K562 (cell line): ENCODE measurements around the gene ISYNA1. TPM values are rescaled to one million over a fixed set of nuclear protein-coding genes. Genes with fewer than 3 reads are reported as not detected.

Experiments
- ATAC-seq: fragments of 200-7000 bp; cut with Tn5 transposase; 3 replicates; pipeline ENCODE4 v1.9.1; 2020; ENCODE audit warnings: moderate library complexity
- BruUV-seq: library from RNA; stranded (reverse); fragments of 400-500 nt; replicated peaks from 2 replicates; lab custom pipeline; 2021; lab: Mats Ljungman, UMichigan
- CTCF ChIA-PET: fragments of 300-600 bp; formaldehyde crosslinking; extraction: SDS; loops from one replicate; lab custom pipeline; 2021; ENCODE audit warnings: low intra/inter-chr PET ratio; lab: Yijun Ruan, JAX
- POLR2A ChIA-PET: fragments of 300-600, 350-650 bp; sonication (Branson Sonifier 250); formaldehyde crosslinking; extraction: SDS; loops from one replicate; lab custom pipeline; 2021; ENCODE audit warnings: antibody characterized with exemption, inconsistent platforms; lab: Yijun Ruan, JAX
- DNase-seq, 4 experiments: peaks; one replicate each; pipeline versions ENCODE4 v3.0.0 to v3.0.0-alpha.2; 2011 to 2018; ENCODE audit warnings: low spot score in 3 of 4, mixed read lengths in 3 of 4; ENCODE audit errors: extremely low read depth in 1 of 4
- FAIRE-seq: peaks from 2 replicates; lab custom pipeline; 2011; peaks lifted over from hg19 to GRCh38; lab: Jason Lieb, UNC
- H2AFZ ChIP-seq: 2 replicates; pipeline ENCODE4 v1.6.0; 2011; ENCODE audit warnings: low read depth, low read length, control low read depth, inconsistent platforms
- H3K27ac ChIP-seq: fragments of 200-600 bp; 3 replicates; pipeline ENCODE4 v1.8.0; 2011; ENCODE audit warnings: low read depth, mild to moderate bottlenecking, control low read depth, inconsistent platforms, low read length, moderate library complexity, mixed read lengths; ENCODE audit errors: extremely low read depth
- H3K27me3 ChIP-seq, 2 experiments: fragments of 300-600 bp in 1 of 2; 2 replicates in 1 of 2; 3 replicates in 1 of 2; pipeline versions ENCODE4 v1.6.0 to v1.8.0; 2011; ENCODE audit warnings: inconsistent platforms in 2 of 2, low read length in 2 of 2, mild to moderate bottlenecking in 1 of 2, mixed read lengths in 1 of 2, moderate library complexity in 1 of 2; ENCODE audit not compliant: control insufficient read depth in 2 of 2, insufficient read depth in 2 of 2
- H3K36me3 ChIP-seq: fragments of 300-600 bp; 3 replicates; pipeline ENCODE4 v1.8.0; 2011; ENCODE audit warnings: mild to moderate bottlenecking, low read length, inconsistent platforms; ENCODE audit not compliant: control insufficient read depth, insufficient read depth
- H3K4me1 ChIP-seq, 2 experiments: fragments of 200-600 bp in 1 of 2; replicated peaks in 1 of 2; 2 replicates in 1 of 2; 3 replicates in 1 of 2; pipeline versions ENCODE4 v1.5.1 to v1.8.0; 2011; ENCODE audit warnings: inconsistent platforms in 2 of 2, low read length in 2 of 2, mild to moderate bottlenecking in 1 of 2, mixed read lengths in 1 of 2, moderate library complexity in 1 of 2; ENCODE audit not compliant: control insufficient read depth in 2 of 2, insufficient read depth in 2 of 2
- H3K4me2 ChIP-seq: 2 replicates; pipeline ENCODE4 v1.6.1; 2011; ENCODE audit warnings: low read length, control low read depth, inconsistent platforms, mixed read lengths; ENCODE audit not compliant: insufficient read depth
- H3K4me3 ChIP-seq: fragments of 200-600 bp; sonication (generic), shearing (Covaris generic); 2 replicates; pipeline ENCODE4 v1.5.1; 2016; ENCODE audit warnings: control low read depth, inconsistent platforms
- H3K79me2 ChIP-seq: fragments of 200-600 bp; 3 replicates; pipeline ENCODE4 v1.8.0; 2011; ENCODE audit warnings: low read length, inconsistent platforms; ENCODE audit not compliant: control insufficient read depth, insufficient read depth
- H3K9ac ChIP-seq, 2 experiments: 2 replicates each; pipeline versions ENCODE4 v1.6.0 to v1.6.1; 2011; ENCODE audit warnings: low read depth in 2 of 2, low read length in 2 of 2, control low read depth in 1 of 2, inconsistent platforms in 1 of 2, mild to moderate bottlenecking in 1 of 2, mixed read lengths in 1 of 2; ENCODE audit not compliant: insufficient read depth in 1 of 2
- H3K9me1 ChIP-seq: one replicate; pipeline ENCODE4 v1.6.0; 2011; ENCODE audit warnings: inconsistent platforms, mild to moderate bottlenecking, low read length, moderate library complexity; ENCODE audit not compliant: control insufficient read depth, insufficient read depth
- H3K9me3 ChIP-seq: replicated peaks from 2 replicates; pipeline ENCODE4 v1.5.1; 2011; ENCODE audit warnings: low read depth, low read length, inconsistent platforms; ENCODE audit not compliant: control insufficient read depth, insufficient read depth
- H4K20me1 ChIP-seq: replicated peaks from 2 replicates; pipeline ENCODE4 v1.6.1; 2011; ENCODE audit warnings: low read length, inconsistent platforms, mixed read lengths; ENCODE audit not compliant: control insufficient read depth, insufficient read depth
- BRD4 ChIP-seq: fragments of 200-600 bp; sonication (generic); IDR thresholded peaks from 2 replicates; pipeline ENCODE4 v1.6.1; 2017; ENCODE audit warnings: inconsistent platforms
- CBX2 ChIP-seq: fragments of 200-600 bp; sonication (generic); IDR thresholded peaks from one replicate; pipeline ENCODE4 v1.6.1; 2012; ENCODE audit warnings: mild to moderate bottlenecking, low read length, inconsistent platforms; ENCODE audit not compliant: insufficient read depth, poor library complexity, severe bottlenecking
- EGR1 ChIP-seq: fragments of 450-650 bp; conservative IDR thresholded peaks from 2 replicates; pipeline ENCODE4 v1.6.1; 2017; ENCODE audit warnings: mild to moderate bottlenecking
- MAFF ChIP-seq: IDR thresholded peaks from 2 replicates; pipeline ENCODE4 v1.6.1; 2012; ENCODE audit warnings: low read length, improper control_type of control experiment
- RBFOX2 ChIP-seq: fragments of 200-400 bp; formaldehyde crosslinking; IDR thresholded peaks from 2 replicates; pipeline ENCODE4 v1.6.1; 2017; ENCODE audit warnings: low read depth, mild to moderate bottlenecking, low read length, moderate library complexity
- ZNF316 ChIP-seq: fragments of 450-650 bp; IDR thresholded peaks from 2 replicates; pipeline ENCODE4 v1.6.1; 2016
- WGBS: fragments of 100-300 bp; shearing (Covaris generic); methylation state at CpG from one replicate; pipeline ENCODE4 v1.1.6; 2016; ENCODE audit warnings: low coverage, mixed read lengths; ENCODE audit not compliant: insufficient coverage; ENCODE audit errors: missing lambda C conversion rate; 5-methylcytosine and 5-hydroxymethylcytosine counted together
- in situ Hi-C: fragments of 300-500 bp; cut with MboI; formaldehyde crosslinking; loops from 4 replicates; pipeline ENCODE4 v1.15.0; 2018; ENCODE audit warnings: inconsistent platforms, mixed read lengths
- intact Hi-C: fragments of 100-400 bp; cut with micrococcal nuclease; formaldehyde crosslinking; loops from 2 replicates; pipeline ENCODE4 v1.14.2; 2022
- polyA plus RNA-seq, 8 experiments: library from polyadenylated mRNA; depleted of rRNA in 4 of 8; stranded (reverse) in 5 of 8; unstranded in 3 of 8; fragments of >200 nt; fragmentation: Nextera tagmentation in 2 of 8; fragmentation: Illumina TruSeq in 1 of 8; extraction: Ambion mirVana in 2 of 8; extraction: Trizol in 1 of 8; gene quantifications; 2 replicates each; pipeline versions ENCODE4 v1.2.1 to v1.2.3, GENCODE V29; 2011 to 2014; ENCODE audit warnings: inconsistent platforms in 1 of 8, missing spikeins in 1 of 8
- total RNA-seq, 7 experiments: library from RNA; depleted of rRNA in 6 of 7; stranded (reverse); fragments of >200 nt in 6 of 7; fragmentation: Illumina TruSeq in 2 of 7; extraction: Trizol in 2 of 7; gene quantifications; 2 replicates each; pipeline versions ENCODE4 v1.2.1 to v1.2.3, GENCODE V29; 2011 to 2021; ENCODE audit warnings: low replicate concordance in 1 of 7

The ISYNA1 gene
- total and polyA plus RNA-seq, 9 of the 15 experiments (the other 6 are each of a cell fraction or from before 2014, with no cell fraction given), result 21.8 to 460 (median 93.2) TPM

GRCh38 chr19:18421371-18421959, 16.5 kb downstream of the ISYNA1 start:
- peak overlapping the region; percentile 82 for H3K4me2 ChIP-seq
- peaks cover 35% of the 10 kb centered on the region; the same call in 2 of the 3 replicates for H3K36me3 ChIP-seq
- H3K27me3 ChIP-seq, result no peaks in the 10 kb centered on the region
- in situ Hi-C loops, result no loop called here
- peak overlapping the region; percentile 60; the same call in 1 of the 2 replicates for H3K4me3 ChIP-seq
- peaks cover 15% of the 10 kb centered on the region for H4K20me1 ChIP-seq
- 32% methylated on average over 12 of the region's 12 CpGs for WGBS
- TF ChIP-seq BRD4 (no peak), ZNF316 (peak; percentile 38), RBFOX2 (0 out of 2 replicates have a peak, but pooled peaks have one; percentile 16), EGR1 (peak; percentile 38; the same call in 1 of the 2 replicates), CBX2 (no peak), MAFF (no peak)
- FAIRE-seq (no peak), DNase-seq (no peak), ATAC-seq (no peak)
- CTCF ChIA-PET, result no interaction called here
- H3K9me3 ChIP-seq, result no peaks in the 10 kb centered on the region
- H3K9ac ChIP-seq, result peak overlapping the region; percentile 85 to 95
- peaks cover 39 to 96% of the 10 kb centered on the region in 2 experiments for H3K4me1 ChIP-seq
- peaks cover 87% of the 10 kb centered on the region for H3K79me2 ChIP-seq
- intact Hi-C loops, result no loop called here
- no peak overlapping the region for H2AFZ ChIP-seq
- no peaks in the 10 kb centered on the region for H3K9me1 ChIP-seq
- POLR2A ChIA-PET, result interaction anchor here (0.6 to 1.6 kb wide), 6 partner anchors 10 to 169 kb away, joined by 3 to 7 read pairs (median 4); partner anchors contain the start of gene GDF15
- peak overlapping the region; percentile 14; the same call in 2 of the 3 replicates for H3K27ac ChIP-seq
- no TSS peak for BruUV-seq
